HG03354 (cell line): Measurements from ENCODE around the gene CNIH1.

ENCODE experiments used
- ATAC-seq: cut with Tn5 transposase; IDR thresholded peaks from one replicate; pipeline ENCODE4 v1.9.1; 2021; ENCODE audit warnings: mild to moderate bottlenecking; ENCODE audit not compliant: unreplicated experiment, poor library complexity, severe bottlenecking

The CNIH1 gene

DNA sequence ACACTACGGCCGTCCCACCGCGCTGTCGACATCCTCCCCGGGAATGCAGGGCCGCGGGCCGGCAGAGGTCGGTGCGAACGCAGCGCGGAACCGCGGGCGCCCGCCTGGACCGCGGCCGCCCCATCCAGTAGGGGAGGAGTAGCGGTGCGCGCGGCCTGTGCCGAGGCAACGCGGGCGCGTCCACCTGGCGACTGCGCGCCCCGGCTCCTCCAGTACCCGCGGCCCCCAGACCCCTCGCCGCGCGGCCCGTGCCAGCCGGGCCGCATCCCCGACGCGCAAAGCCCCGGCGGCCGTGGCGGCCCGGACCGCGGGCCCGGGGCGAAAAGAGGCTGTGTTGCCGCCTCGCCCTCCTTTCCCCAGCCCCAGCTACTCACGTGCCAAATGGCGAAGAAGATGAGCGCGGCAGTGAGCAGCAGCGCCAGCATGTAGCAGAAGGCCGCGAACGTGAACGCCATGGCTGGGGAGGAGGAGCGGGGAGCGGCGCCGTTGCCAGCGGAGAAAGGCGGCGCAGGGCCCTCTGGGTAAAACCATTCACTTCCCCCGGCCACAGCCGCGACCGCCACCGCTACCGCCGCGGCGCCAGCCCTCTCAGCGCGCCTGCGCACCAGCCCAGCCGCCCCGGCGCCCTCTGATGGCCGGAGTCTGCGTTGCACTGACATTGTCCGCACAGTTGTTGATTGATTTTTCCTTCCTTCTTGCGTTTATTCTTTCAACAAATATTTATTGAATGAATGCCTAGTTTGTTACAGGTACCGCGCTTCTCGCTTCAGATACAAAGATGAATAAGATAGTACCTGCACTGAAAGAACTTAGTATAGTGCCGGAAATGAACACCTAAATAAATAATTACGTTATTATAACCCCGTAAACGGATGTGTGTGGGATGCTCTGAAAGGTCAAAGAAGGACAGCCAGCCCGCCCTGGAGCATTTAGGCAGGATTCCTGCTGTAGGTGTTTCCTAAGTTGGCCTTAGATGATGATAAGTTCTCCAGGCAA, at the start of gene CNIH1:
Gene CNIH1 (minus strand): TSS at position 502 of the 996 bp plus-strand sequence. CDS start 47 bp downstream, at position 455.
- peak; percentile 97 for ATAC-seq

DNA sequence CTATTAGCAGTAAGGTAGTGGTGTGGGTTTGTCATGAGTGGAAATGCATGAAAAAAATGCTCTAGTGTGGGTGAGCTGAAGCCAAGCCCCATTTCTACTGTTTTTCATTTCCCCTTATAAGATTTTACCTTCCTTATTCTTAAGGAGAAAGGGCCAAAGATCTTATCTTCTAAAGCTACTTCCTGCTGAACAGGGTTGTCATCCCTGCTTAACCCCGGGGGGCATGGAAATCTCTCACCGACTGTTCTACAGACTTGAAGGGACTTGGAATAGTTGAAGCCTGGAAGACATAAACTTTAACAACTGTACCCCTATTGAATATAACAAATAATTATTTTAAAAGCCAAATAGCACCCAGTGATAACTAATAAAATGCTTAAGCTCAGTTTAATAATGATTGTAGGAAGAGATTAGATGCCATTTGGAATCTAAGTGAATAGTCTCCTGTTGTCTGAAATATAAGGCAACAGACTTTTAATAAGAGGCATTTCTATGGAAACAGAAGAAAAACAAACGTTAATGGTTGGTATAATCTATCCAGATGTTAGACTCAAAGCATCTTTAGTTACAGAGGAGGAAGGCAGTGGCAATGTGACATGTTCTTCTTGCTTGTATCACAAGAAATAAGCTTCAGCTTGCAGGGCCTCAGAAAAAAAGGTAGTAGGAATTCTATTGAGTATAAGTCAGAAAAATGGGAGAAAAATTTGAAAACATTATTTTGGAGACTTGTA, 49.4 kb upstream of the CNIH1 start:
- no peak for ATAC-seq

DNA sequence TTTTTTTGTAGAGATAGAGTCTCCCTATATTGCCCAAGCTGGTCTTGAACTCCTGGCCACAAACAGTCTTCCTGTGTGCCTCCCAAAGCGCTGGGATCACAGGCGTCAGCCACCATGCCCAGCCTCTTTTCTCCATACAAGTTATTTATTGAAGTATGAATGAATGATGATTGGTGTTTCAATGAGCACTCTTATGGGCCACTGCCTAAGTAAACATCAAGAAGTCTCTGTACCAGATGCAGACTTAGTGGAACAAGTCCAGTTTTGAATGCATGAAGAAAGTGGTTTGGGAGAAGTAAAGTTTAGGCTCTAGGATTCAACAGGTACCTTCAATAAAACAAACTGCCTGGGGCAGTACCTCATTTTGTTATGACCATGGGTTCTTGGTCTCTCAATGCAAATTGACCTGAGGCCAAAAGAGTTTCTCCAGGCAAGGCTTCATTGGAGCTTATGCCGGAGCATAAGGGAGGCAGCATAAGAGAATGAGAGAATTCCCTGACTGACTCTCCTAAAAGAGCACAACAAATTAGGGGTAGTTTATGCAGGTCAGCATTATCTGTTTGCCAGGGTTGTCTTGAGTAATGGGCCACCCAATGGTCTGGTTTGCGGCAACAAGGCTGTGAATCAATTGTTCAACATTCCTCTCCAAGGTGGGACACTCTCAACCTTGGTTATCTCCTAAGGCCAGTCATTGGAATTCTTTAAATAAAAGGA, 48.7 kb upstream of the CNIH1 start:
- ATAC-seq = no peak

DNA sequence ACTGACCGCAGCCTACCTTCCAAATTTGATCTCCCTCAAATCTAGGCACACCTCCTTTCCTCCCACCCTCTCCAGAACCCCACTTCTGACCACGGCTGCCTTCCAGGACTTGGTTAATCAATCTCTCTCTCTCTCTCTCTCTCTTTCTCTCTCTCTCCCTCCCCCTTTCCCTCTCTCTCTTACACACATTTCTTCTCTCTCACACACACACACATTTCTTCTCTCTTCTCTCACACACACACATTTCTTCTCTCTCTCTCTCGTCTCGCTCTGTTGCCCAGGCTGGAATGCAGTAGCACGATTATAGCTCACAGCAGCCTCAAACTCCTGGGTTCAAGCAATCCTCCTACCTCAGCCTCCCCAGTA, 48.1 kb upstream of the CNIH1 start:
- no peak for ATAC-seq

DNA sequence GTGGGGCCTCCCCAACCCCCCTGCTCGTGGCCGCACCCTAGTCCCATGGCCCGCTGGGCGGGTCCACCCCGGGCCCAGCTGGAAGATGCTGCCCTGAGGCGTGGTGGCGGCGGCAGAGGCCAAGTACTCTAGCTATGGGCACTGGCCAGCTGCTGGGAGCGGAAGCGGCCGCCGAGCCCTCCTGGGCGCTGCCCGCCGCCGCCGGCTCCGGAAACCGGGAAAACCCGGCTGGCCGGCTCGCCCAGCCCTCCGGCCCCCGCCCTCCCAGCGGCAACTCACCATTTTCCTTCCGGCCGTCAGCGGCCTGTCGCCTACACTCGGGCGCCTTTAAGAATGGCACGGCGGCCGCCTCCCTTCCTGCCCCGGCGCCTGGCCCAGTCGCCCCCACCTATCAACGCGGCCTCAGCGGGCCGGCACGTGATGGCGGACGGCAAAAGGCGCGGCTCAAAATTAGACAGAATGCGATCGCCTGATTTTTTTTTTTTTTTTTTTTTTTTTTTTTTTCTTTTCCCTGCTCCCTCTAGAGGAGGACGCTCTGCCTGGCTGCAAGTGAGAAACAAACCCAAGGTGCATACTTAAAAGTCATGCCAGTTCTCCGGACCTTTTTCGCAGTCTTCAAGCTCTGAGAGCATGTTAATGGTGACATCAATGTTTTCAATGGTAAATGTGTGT, 47.6 kb upstream of the CNIH1 start, which contains the start of gene GMFB:
Gene GMFB (minus strand): TSS at position 335 of the 672 bp plus-strand sequence. CDS start 53 bp downstream, at position 282.
- peak; percentile 92 for ATAC-seq

DNA sequence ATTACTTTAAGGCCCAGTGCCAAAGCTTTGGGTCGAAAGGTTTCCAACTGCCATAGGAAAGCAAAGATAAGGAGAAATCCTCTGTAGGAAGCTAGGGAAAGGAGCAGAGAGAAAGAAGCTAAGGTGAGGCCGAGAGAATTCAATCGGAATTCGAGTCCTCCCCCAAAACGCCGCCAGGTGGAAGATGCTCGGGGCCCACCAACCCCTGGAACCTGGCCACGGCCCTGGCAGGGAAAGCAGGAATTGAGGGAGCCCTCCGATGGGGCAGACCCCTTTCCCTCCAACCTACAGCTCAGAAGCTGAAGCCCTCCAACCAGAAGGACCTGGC, 47.1 kb upstream of the CNIH1 start:
- ATAC-seq = no peak

DNA sequence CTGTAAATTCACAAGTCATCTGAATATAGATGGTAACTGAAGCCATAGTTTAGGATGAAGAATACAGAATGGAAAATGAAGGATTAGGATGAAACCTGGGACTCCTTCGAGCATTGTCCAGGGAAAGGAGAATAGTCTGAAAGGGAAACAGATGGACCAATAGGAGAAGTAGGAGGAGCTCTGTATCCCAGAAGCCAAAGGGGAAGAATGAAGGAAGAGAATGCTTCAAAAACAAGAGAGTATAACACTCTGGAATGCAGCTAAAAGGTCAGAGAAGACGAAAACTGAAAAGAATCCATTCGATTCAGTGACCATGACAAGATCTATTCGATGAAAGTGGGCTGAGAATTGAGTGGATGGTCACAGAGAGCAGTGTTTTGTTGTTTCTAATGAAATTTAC, 46.6 kb upstream of the CNIH1 start:
- no peak for ATAC-seq

DNA sequence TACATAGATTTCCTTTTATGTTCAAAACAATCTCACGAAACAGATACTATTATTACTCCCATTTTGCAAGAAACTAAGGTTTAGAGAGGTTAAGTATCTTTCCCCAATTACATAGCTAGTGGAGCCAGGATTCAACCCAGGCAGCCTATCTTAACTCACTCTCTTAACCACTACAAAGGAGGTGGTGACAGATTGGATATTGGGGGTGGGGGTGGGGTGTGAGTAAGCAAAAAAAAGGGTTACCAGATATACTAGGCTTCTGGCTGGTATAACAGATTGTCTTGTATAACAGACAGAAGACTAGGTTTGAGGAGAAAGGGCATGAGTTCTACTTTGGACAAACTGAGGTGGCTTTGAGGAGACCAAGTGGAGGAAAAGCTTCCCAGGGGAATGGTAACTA, 45.5 kb upstream of the CNIH1 start:
- no peak for ATAC-seq

DNA sequence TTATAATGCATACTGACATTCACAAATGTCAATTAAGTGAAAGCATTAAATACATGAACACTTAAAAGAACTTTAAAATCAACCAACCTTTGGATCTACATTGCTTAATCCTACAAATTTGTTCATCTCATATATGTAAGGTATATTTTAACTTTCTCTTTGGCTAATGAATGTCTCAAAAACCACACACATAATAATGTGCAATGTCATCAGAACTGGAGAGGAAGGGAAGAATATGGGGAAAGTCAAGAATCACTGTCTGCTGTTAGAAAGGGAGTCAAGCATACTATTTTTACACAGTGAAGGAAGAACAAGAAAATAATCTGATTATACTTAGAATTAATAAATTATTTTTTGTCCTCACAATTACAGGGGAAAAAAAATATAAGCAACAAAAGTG, 42.7 kb upstream of the CNIH1 start:
- ATAC-seq = no peak

DNA sequence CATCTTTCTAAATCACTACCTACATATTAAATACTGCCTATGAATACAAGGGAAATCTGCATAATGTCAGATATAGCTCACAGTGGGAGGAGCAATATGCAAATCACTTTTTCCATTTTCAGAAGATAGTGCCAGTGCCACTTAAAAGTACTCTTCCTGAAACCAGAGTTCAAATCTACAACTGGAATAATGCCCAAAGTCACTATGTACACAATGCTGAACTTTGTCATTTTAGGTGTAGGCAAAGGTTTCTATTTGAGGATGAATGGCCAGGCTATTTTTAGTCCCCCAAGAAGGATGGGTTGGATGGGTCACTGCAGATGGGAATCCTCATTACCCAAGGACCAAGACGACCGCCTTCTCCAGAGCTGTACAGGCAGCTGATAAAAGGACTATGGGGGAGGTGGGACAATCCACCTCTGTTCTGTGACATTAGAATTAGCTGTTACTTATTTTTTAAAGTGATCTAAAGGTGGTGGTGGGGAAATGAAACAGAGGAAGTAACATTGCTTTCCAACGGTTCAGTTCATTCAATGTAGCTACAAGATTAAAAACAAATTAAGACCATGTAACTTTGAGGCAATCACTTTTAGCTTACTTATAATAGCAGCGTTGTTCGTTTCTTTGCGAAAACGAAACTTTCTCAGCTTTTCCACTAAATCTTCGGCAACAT, 42.0 kb upstream of the CNIH1 start:
- ATAC-seq = no peak

DNA sequence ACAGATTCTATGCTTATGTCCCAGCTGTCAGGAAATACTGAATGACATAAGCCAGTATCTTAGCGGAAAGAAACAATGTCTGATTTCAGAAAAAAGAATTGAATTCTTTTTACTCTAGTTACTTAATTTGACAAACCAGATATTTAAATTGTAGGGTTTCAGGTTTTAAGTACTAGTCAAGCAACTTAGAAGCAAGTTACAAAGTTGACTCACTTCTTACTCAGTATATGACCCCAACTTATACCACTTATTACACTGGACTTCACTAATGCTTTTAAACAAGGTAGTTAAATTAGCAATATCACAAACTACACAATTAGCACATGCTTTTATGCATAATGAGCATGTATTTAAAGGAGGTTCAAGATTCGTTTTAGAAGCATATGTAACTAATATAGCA, 40.5 kb upstream of the CNIH1 start:
- no peak for ATAC-seq

DNA sequence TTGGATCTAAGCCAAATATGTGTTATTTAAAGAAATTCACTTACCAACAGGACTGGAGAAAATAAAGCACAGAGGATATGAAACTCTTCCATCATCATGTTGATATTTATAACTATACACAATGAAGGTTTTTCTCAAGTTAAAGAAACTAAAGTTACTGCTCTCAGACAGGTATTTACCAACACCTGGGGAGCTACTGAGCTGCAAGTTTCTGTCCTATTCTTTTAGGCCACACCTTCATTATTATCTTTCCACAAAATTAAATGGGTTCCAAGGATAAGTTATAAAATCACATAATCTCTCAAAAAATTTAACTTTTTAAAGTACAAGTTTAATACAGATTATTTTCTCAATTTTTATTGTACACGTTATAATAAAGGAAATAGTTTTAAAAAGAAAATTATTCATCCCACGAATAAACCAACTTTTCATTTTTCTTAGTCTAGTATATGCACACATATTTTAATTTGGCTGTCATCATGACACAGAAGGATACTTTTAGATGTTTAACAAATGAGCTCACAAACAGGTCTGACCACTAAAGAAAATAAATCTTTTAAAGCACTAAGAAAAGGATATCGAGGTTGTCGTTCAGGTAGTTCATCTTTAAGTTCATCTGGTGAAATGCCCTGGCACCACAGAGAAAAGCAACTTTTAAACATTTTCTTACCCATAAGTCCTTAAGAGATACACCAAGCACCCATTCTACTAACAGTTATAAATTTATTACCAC, 39.8 kb upstream of the CNIH1 start:
- no peak for ATAC-seq

DNA sequence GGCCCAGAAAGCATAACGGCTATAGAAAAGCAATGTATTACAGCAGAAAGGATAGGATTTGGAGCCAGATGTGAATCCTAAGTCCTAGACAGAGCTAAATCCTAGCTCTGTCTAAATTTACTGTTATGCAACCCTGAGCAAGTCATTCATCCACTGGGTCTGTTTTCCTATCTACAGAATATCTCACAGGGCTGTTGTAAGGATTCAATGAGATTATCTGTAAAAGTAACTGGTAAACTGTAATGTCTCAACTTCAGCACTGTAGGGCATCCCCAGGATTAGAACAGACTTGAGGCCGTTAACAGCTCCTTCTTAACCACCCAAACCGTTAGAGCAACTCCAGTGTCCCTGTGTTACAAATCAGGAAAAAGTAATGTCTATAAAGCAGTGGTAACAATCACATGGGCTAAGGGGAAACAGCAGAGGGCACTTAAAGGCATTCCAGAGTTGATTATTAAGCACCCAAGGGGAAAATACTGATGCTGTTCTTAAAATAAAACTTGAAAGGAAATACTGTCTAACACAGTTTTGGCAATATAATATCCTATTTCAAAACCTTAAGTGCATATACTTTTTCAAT, 37.6 kb upstream of the CNIH1 start:
- no peak for ATAC-seq

DNA sequence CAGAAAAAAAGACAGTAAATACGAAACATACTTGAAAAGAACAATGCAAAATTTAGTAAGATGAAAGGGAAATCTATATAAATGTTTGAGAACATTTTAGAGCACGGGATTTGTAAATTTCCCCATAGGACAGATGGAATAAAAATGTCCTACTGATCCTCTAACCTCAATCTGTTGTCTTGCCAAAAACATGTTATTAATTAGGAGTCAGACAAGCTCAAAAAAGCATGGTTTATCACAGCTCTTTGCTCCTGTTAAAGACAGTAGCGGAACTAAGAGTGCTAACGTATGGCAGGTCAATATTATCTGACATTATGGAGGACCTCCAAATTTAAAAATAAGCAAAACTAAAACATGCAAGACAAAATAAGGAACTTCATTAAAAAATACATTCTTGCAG, 34.7 kb upstream of the CNIH1 start:
- ATAC-seq = no peak

DNA sequence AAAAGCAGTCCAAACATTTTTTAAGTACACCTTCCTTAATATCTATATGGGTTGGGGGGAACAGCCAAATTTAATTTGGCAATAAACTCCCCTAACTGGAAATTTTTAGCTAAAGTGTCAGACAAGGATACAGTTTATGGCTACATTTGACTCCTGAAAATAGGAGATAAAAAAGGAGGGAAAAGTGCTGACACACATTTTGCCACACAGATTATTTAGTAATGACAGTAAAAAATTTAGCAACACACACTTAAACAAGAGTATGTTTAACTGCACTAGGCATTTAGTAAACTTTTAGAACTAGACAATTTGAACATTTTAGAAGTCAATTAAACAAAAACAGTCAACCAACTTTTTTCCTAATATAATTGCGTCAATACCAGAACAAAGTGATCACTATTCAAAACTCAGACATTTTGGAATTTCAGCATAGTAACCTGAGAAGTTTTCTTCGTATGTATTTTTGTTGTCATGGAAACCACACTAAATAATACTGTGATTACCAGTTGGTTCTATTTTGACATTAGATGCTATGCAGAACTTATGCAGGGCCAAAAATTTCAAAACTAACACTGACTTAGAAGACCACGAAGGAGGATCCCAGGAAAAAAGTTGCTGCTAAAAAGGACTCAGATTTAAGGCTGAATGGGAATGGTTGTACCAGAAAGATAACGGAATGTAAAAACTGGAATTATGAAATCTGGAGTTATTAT, 34.2 kb upstream of the CNIH1 start:
- ATAC-seq = no peak

DNA sequence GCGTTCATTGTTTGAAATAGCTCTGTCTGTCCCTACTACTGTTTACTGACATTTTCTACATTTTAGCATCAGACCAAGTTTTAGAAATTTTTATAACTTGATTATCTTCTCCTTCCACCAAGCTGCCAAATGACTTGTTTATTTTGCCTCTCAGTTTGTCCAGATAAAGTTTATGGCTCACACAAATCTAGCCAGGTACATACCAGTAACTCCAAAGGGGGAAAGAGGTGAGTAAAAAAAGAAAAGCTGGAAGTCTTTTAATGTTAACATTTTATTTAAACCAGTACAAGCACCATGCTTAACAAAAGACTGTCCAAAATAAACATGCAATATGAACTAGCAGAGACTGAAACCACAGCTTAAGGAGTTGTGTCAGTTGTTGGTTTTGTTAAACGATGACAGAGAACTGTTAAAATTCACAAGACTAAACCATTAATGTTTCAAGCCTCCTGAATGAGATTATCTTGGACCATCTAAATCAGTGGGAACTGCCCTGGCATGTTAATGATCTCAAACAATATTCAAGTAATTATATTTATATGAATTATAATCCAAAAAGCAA, 33.1 kb upstream of the CNIH1 start:
- ATAC-seq = no peak

DNA sequence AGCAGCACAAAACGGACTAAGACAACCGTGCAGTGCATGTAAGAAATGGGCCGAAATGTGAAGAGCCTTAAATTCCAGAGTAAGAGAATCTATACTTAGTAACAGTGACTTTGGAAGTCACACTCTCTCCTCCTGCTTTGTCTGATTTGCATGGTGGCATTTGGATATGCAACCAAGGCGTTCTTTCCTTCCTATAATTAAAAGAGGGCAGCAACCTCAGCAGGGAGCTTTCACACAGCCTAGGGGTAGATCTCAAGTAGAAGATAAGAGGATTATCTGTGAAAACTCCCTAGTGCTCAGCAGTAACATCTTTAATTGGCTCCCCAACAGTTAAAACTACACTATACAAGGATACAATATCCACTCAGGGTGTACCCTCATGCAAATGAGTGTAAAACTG, 31.1 kb upstream of the CNIH1 start:
- ATAC-seq = no peak
